RPMI7951 (cell line): ENCODE results near the gene MKLN1. TPM values are rescaled to one million over a fixed set of nuclear protein-coding genes. Genes with fewer than 3 reads are reported as not detected.
A peak's percentile ranks its signal among the peaks of the same experiment; 100 is the strongest.
"Not testable (repeated sequence)": the region's sequence is repeated elsewhere in the genome, so short reads cannot be mapped to it uniquely, and the experiment has no call there.

Experiments
- DNase-seq: peaks from one replicate; pipeline ENCODE4 v3.0.0-alpha.2; 2012; ENCODE audit warnings: low read depth
- total RNA-seq: library from RNA; depleted of rRNA; stranded (reverse); fragments of >200 nt; shearing (Covaris generic); gene quantifications from 2 replicates; pipeline ENCODE4 v1.2.3, GENCODE V29; 2014

The MKLN1 gene
- total RNA-seq, 1 experiment from 2014 or later, result 32.0 TPM

- not testable (repeated sequence) for DNase-seq
Measured at GRCh38 chr7:131462715-131463114, 135.0 kb downstream of the MKLN1 start.

GRCh38 chr7:131466735-131467365 is 139.2 kb downstream of the MKLN1 start:
- DNase-seq, result no peak

GRCh38 chr7:131467788-131468187 is 140.1 kb downstream of the MKLN1 start:
- DNase-seq, result no peak

GRCh38 chr7:131471250-131472004 is 143.8 kb downstream of the MKLN1 start:
- no peak for DNase-seq

DNA sequence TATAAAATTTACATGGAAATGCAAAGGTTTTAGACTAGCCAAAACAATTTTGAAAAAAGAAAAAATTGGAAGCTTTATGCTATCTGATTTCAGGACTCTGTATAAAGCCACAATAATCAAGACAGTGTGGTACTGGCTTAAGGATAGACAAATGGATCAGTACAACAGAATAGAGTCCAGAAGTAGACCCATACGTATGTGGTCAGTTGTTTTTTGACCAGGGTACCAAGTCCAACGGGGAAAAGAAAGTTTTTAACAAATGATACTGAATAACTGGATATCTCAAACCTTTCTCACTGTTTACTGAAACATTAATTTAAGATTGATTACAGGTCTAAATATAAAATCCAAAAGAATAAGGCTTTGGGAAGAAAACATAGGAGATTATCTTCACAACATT is 149.1 kb downstream of the MKLN1 start:
- DNase-seq, result no peak

- DNase-seq, result peak; percentile 52
Measured at GRCh38 chr7:131480384-131481315, 153.0 kb downstream of the MKLN1 start.

- DNase-seq, result no peak
Measured at GRCh38 chr7:131482800-131483199, 155.1 kb downstream of the MKLN1 start.

- DNase-seq, result no peak
Measured at GRCh38 chr7:131483586-131483985, 155.9 kb downstream of the MKLN1 start.

GRCh38 chr7:131486346-131486745 is 158.7 kb downstream of the MKLN1 start:
- no peak for DNase-seq

GRCh38 chr7:131487217-131487616 is 159.5 kb downstream of the MKLN1 start:
- DNase-seq, result no peak

DNA sequence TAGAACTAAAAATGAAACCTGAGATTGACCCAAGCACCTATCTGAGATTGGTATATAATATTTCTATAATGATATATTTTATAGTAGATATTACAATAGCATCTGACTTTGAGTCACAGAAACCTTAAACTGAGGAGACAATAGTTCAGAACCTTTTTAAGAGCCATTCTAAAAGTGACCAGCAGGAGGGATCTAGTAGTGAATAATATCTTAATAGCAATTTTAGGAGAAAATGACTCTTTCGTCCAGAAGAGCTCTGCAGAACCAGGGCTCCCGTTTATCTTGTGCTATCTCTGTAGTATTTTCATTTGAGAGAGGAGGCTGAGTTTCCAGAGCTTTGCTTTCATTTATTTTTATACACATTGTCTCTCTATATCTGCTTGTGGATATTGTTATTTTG is 160.7 kb downstream of the MKLN1 start:
- DNase-seq, result no peak

DNA sequence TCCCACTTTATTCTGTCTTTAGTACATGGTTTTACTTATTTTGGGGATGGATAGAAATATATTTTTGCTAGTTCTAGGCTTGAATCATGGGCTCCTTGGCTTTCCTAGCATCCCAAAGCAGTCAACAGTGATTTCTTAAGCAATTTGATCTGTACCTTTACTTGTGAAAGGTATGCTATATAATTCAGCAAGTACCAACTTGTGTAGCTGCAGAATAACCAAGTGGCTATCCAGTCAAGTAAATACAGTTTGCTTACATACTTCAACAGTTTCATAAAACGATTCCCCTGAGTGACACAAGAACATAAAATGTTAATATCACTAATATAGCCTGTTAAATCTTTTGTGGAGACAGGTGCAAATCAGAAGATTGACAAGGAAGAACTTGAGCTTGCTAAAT is 161.5 kb downstream of the MKLN1 start:
- DNase-seq, result no peak

DNA sequence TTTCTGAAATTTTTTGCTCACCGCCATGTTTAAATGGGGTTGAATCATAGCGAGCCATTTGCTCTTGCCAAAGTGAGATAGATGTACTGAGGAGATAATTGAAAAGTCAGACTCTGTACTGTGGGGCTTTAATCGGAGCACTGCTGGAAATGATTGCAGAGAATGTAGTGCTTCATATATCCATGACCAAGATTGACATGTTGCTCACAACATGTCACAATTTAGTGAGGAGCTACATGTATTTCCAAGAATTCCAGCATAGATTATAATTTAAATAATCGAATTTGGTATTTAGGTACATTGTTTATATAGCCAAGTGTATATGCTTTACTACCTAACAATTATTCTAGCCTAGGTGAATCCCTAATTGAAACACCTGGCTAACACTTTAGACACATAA is 162.2 kb downstream of the MKLN1 start:
- no peak for DNase-seq

DNA sequence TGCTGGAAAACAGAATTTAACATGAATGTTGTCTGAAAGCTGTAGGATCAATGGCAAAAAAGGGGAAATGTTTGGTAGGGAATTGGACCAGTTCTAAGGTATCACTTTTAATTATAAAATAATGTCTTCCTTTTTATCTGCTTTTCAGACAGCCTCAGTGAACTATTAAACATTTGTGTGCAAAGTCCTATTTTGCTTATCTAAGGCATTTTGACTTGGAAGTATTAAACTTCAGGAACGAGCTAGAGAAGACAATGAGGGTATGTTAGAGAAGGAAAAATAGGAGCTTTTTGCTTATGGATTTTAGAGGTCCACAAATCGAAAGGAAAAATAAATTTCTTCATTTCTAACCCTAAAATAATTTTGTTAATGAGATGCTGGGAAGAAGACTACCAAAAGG is 165.4 kb downstream of the MKLN1 start:
- DNase-seq, result no peak

DNA sequence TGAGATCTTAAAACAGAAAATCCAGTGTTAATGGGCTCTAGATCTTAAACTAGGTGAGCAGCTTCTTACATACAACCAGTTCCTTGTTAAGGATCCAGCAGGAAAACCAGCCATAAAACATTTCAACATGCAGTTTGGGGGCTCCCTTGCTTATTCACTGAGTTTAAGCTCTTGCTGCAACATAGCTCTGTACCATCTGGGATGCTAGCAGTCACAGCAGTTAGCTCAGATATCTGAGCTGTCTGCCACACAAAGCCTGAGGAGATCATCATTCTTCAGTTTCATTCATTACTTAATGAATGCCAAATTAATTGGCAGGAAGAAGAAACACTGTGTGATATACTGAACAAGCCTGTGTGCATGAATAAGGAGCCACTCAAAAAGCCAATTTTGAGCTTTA is 165.9 kb downstream of the MKLN1 start:
- no peak for DNase-seq

GRCh38 chr7:131494182-131494581 is 166.5 kb downstream of the MKLN1 start:
- DNase-seq, result no peak

GRCh38 chr7:131495669-131496498 is 168.2 kb downstream of the MKLN1 start:
- no peak for DNase-seq

GRCh38 chr7:131497454-131497853 is 169.8 kb downstream of the MKLN1 start:
- DNase-seq, result no peak

DNA sequence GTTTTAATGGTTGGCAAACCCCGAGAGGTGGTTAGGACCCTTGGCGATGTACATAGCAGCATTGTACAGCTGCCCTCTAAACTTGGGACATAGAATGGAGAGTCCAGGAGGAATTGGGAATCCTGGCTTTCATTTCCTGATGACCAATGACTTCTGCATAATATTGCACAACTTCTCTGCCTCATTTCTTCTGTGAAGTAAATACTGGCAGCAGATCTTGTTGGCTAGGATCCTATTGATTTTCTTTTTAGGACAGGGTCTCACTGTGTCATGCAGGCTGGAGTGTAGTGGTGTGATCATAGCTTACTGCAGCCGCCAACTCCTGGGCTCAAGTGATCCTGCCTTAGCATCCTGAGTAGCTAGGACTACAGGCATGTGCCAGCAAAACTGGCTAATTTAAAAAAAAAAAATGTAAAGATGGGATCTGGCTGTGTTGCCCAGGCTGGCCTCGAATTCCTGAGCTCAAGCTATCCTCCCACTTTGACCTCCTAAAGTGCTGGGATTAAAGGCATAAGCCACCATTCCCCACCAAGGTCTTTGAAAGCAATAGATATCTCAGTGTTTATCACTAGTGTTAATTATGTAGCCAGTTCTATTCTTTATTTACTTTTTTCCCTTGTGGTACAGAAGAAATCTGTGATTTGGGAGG is 170.7 kb downstream of the MKLN1 start:
- no peak for DNase-seq

- DNase-seq, result no peak
Measured at GRCh38 chr7:131499801-131500200, 172.1 kb downstream of the MKLN1 start.

DNA sequence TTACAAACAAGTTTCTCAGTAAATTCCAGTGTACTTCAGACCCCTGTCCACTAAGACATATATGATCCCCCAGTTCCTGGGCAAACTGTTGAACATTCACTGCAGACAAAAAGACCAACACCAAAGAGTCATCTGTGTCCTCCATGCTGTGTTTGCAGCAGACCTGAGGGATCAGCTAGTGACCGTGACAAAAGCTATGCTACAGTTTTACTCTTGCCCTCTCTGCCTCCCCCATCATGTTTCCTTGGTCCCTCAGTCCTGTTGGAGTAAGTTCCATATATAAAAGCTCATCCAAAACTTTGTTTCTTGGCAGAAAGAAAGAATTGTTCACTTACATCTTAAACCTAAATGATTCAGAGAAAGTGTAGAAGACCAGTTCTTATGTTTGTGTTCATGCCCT is 172.7 kb downstream of the MKLN1 start:
- DNase-seq, result no peak
